ENCODE measurements around the gene PRKCA.

The PRKCA gene

DNA sequence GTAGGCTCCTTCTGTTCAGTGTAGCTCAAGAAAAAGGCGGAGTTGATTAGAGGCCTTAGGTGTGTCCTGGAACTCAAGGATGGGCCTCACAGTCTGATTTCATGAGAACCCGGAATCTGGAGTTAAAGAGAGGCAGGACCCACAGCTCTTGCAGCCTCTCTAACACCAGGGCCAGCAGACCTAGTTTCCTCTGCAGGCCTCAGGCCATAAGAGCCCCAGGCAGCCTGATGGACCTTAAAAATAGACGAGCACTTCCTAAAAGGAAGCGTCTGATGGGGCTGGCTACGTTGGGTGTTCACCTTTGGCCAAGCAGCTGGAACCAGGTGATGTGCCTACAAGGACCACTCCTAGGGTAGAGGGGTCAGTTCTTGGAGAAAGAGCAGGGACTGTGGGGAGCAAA lies 540.1 kb downstream of the PRKCA start:
- no peak for DNase-seq (ENCODE audit: low read depth)
- TF ChIP-seq POLR2A (IDR thresholded peaks at IDR 0.05; ENCODE audit: extremely low read depth, insufficient read length) (no peak), MYC (IDR thresholded peaks at IDR 0.05; ENCODE audit: low read depth, low read length) (no peak)
- TF ChIP-seq, protein P1, sequence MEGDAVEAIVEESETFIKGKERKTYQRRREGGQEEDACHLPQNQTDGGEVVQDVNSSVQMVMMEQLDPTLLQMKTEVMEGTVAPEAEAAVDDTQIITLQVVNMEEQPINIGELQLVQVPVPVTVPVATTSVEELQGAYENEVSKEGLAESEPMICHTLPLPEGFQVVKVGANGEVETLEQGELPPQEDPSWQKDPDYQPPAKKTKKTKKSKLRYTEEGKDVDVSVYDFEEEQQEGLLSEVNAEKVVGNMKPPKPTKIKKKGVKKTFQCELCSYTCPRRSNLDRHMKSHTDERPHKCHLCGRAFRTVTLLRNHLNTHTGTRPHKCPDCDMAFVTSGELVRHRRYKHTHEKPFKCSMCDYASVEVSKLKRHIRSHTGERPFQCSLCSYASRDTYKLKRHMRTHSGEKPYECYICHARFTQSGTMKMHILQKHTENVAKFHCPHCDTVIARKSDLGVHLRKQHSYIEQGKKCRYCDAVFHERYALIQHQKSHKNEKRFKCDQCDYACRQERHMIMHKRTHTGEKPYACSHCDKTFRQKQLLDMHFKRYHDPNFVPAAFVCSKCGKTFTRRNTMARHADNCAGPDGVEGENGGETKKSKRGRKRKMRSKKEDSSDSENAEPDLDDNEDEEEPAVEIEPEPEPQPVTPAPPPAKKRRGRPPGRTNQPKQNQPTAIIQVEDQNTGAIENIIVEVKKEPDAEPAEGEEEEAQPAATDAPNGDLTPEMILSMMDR (IDR thresholded peaks at IDR 0.05; ENCODE audit: low read depth, low read length): no peak
- TF ChIP-seq, protein P2, sequence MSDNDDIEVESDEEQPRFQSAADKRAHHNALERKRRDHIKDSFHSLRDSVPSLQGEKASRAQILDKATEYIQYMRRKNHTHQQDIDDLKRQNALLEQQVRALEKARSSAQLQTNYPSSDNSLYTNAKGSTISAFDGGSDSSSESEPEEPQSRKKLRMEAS (IDR thresholded peaks at IDR 0.05; ENCODE audit: low read depth, low read length): no peak
- H3K4me3 ChIP-seq (ENCODE audit: low read depth, low read length): no peak overlapping the region

DNA sequence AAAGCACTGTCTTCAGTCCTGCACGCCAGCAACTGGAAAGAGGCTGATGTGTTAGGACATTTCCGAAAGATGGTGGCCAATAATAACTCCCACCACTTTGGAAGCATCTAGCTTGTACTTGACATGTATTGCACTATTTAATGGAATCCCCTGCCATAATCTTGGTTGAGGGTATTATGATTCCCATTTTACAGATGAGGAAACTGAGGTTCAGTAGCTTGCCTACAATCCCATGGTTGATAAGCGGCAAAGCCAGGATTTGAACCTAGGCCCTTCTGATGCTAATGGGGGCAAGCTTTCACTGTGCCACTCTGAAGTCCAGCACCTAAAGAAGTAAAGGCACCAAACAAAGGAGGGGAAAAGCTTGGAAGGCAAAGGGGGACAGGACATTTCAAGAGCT lies 540.5 kb downstream of the PRKCA start:
- no peak overlapping the region for H3K4me3 ChIP-seq (ENCODE audit: low read depth, low read length)
- no peak for DNase-seq (ENCODE audit: low read depth)
- TF ChIP-seq, protein P2 (IDR thresholded peaks at IDR 0.05; ENCODE audit: low read depth, low read length): no peak

DNA sequence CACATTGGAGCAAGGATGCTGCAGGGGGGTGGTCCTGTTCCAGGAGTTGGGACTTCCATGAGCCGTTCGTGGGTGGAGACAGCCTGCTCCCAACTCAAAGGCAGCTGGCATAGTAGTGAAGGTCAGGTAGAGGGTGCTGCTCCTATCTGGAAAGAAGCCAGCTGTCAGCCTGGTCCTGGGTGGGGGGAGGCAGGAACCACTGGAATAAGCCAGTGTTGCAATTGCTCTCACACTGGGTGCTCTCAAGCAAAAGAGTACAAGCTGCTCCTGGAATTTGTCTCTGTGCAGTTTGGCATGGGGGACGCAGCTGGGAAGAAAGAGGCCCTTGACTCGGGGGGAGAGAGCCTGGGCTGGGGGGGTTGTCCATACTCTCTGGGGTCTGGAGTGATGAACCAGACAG lies 541.2 kb downstream of the PRKCA start:
- no peak overlapping the region for H3K4me3 ChIP-seq (ENCODE audit: low read depth, low read length)

DNA sequence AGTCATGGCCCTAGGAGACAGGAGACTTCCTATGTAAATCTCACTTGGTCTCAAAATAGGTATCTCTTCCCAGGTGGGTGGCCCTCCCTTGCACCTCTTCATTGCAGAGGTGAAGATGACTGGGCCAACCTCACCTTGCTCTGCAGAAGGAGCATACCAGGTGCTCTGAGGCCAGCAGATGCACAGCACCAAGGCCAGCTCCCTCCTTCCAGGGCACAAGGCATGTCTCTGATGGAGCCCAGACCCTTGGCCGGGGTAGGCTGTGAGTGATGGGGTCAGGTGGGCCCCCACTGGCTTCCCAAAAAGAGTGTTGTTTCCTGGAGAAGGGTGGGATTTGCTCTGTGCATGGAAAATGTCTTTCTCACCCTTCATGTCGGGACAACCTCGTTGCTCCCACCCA lies 545.3 kb downstream of the PRKCA start:
- no peak for TF ChIP-seq MYC (IDR thresholded peaks at IDR 0.05; ENCODE audit: low read depth, low read length)
- TF ChIP-seq, protein P2 (IDR thresholded peaks at IDR 0.05; ENCODE audit: low read depth, low read length): no peak
- TF ChIP-seq, protein P1 (IDR thresholded peaks at IDR 0.05; ENCODE audit: low read depth, low read length): no peak
- TF ChIP-seq POLR2A (IDR thresholded peaks at IDR 0.05; ENCODE audit: extremely low read depth, insufficient read length): no peak
- DNase-seq (ENCODE audit: low read depth): no peak
- no peak overlapping the region for H3K4me3 ChIP-seq (ENCODE audit: low read depth, low read length)

More for the DNA sequence above, 541.2 kb downstream of the PRKCA start:
- TF ChIP-seq POLR2A (IDR thresholded peaks at IDR 0.05; ENCODE audit: extremely low read depth, insufficient read length): no peak
- no peak for TF ChIP-seq MYC (IDR thresholded peaks at IDR 0.05; ENCODE audit: low read depth, low read length)
- TF ChIP-seq, protein P1 (IDR thresholded peaks at IDR 0.05; ENCODE audit: low read depth, low read length): no peak
- TF ChIP-seq, protein P2 (IDR thresholded peaks at IDR 0.05; ENCODE audit: low read depth, low read length): no peak
- DNase-seq (ENCODE audit: low read depth): no peak

DNA sequence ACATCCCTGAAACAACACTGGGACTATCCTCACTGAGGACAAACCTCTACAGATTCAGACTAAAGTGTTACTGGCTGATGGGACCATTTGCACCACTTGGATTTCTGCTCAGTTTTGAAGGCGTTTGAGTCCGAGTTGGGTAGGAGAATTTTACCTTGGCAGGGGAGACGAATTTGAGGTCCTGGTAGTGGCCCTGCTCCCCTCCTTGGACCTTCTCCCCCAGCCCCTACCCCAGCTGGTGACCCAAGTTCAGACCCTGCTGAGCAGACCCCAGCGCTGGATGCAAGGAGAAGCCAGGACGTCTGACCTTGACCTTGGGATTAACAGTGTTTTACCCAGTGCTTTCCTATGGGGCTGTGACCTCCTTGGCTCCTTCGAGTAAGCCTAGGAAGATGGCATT lies 546.1 kb downstream of the PRKCA start:
- TF ChIP-seq, protein P1 (IDR thresholded peaks at IDR 0.05; ENCODE audit: low read depth, low read length): no peak
- TF ChIP-seq MYC (IDR thresholded peaks at IDR 0.05; ENCODE audit: low read depth, low read length) (no peak), POLR2A (IDR thresholded peaks at IDR 0.05; ENCODE audit: extremely low read depth, insufficient read length) (no peak)
- TF ChIP-seq, protein P2 (IDR thresholded peaks at IDR 0.05; ENCODE audit: low read depth, low read length): no peak
- DNase-seq (ENCODE audit: low read depth): no peak
- H3K4me3 ChIP-seq (ENCODE audit: low read depth, low read length): no peak overlapping the region

DNA sequence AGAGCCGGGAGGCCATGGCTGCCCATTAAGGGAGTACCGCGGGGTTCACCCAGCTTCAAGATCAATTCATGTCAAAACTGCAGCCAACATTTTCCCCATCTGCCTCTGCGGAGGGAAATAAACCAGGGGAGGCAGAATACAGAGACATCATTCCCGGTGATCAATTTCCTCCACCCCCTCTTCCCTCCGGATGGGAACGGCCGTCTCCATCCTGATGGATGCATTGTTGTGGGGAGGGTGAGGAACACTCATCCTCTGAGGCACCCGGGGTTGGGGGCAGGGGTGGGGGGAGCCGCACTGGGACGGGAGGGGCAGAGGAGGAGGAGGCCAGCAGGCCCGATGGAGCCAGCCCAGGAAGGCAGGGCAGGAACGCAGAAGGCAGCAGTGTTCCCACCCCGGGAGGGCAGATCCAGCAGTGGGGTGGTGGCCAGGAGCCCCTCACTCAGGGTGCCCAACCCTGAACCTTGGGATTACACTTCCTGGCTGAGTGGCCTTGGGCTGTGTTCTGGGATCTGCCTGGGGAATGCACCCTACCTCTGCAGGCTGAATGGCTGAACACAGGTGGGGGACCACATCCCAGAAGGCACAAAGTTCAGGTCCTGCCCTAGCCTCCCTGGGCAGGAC lies 546.7 kb downstream of the PRKCA start:
- DNase-seq (ENCODE audit: low read depth): no peak
- no peak for TF ChIP-seq MYC (IDR thresholded peaks at IDR 0.05; ENCODE audit: low read depth, low read length)
- TF ChIP-seq, protein P2 (IDR thresholded peaks at IDR 0.05; ENCODE audit: low read depth, low read length): no peak
- TF ChIP-seq, protein P1 (IDR thresholded peaks at IDR 0.05; ENCODE audit: low read depth, low read length): no peak
- no peak for TF ChIP-seq POLR2A (IDR thresholded peaks at IDR 0.05; ENCODE audit: extremely low read depth, insufficient read length)
- H3K4me3 ChIP-seq (ENCODE audit: low read depth, low read length): no peak overlapping the region

Measured in NB4 (cell line).